Stimulated activated CD8-positive, alpha-beta memory T cell treated with anti-CD3 and anti-CD28 coated beads, Interleukin-12 subunit alpha, Interleukin-12 subunit beta, amount 100 ng/mL, for 24 hours (primary cell): ENCODE results near the gene POLR1A.

Source experiments
- DNase-seq: peaks from one replicate; pipeline ENCODE4 v3.0.0-alpha.2; 2020; ENCODE audit errors: extremely low read depth

Gene POLR1A

GRCh38 chr2:86097114-86097896 is 8.4 kb downstream of the POLR1A start:
- no peak for DNase-seq

DNA sequence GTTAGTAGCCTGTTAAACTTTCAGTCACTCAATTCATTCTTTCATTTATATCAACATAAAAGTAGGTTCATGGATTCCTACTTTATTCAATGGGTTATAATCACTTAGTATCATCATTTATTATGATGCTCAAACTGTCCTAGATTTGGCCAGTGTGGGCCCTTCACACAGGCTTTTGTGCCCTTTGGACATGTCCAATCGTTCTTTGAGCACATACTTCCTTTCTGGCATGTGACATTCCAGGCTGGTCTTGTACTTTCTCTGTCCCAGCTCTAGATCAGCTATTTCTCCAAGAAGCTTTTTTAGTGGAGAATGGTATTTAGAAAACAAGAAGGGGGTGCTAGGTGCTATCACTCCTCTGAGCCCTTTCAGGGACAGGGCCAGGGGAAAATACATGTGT is 11.5 kb downstream of the POLR1A start:
- DNase-seq, result no peak

DNA sequence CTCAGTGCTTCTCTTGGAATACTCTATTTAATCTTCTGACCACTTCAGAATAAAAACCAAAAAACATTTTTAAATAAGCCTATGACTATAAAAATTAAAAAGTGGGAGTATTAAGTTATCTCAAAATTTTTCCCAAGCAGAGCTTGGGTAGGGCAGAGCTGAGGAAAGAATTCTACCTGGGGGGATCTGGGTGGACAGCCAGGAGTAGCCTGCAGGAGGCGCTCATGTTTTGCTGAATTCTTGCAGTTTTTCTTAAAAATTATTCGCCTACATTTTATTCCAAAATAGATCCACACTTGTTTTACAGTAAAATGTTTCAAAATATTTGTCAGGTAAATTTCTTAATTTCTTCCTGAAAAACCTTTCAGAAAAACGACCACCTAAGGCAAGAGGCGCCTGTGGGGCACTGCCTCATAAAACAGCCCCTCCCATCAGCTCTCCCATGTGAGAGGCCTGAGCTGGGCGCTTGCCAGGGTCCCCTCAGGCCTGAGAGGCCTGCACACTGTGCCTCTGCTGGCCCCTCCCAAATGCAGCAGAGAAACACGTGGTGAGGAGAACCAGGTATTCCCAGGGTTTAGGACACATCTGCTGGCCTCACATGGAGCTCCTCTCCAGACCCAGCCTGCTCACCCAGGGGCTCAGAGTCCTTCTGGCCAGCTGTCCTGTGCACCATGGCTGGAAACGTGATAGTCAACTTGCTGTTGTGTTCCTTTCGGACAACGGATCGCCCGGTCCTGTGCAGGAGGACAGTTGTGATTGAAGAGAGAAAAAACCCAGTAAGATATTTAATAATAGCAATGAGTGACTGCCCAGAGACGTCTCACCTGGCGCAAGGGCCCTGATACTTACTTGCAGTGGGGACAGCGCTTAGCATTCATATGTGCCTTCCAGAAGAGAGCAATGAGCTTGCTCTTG is 17.5 kb downstream of the POLR1A start:
- no peak for DNase-seq

GRCh38 chr2:86082756-86083155 is 22.9 kb downstream of the POLR1A start:
- DNase-seq, result no peak

- DNase-seq, result no peak
These were observed 24.0 kb downstream of the POLR1A start for GRCh38 chr2:86081724-86082123.

DNA sequence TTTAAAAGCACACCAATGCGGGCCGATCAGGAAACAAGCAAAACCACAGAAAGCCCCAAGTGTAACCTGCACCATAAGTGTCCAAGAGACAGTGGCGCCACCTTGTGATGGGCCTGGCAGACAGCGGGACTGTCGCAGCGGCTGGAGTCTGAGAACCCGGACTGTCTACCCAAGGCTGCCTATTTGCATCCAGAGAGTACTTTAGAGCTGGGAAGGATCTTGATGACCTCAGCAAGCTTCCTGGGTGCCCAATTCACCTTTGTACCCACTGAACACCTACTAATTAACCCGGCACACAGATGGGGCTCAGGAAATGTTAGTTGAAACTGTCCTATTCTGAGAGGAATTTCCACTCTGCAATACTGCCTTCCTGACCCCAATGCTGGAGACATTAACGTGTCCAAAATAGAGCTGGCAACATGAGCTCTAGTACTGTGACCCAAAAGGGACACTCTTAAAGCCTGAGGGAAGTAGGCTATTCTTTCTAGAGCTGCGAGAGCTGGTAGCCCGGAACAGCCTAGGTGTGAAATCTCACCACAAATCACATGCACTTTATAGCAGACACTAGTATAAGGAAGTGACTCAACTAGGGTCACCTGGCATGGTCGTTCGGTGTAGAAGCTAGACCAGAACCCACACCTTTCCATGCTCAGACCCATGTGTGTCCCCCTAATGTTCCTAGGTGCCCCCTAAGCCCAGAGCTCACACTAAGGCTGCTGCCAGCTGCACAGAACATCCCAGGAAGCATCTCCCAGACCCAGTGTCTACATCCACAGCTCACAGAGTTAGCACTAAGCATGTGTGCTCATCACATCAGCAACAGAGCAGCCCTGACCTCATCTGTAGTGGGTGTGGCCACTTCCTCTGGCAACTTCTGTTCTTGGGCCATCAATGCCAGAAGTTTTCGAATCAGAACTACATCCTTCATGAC is 25.4 kb downstream of the POLR1A start:
- peak; percentile 39 for DNase-seq

- no peak for DNase-seq
These were observed 26.7 kb downstream of the POLR1A start for GRCh38 chr2:86078774-86079545.

- no peak for DNase-seq
These were observed 29.8 kb downstream of the POLR1A start for GRCh38 chr2:86075886-86076285.

- no peak for DNase-seq
These were observed 30.9 kb downstream of the POLR1A start for GRCh38 chr2:86074811-86075210.

GRCh38 chr2:86074256-86074655 is 31.4 kb downstream of the POLR1A start:
- DNase-seq, result no peak

- no peak for DNase-seq
These were observed 32.5 kb downstream of the POLR1A start for GRCh38 chr2:86073225-86073624.

DNA sequence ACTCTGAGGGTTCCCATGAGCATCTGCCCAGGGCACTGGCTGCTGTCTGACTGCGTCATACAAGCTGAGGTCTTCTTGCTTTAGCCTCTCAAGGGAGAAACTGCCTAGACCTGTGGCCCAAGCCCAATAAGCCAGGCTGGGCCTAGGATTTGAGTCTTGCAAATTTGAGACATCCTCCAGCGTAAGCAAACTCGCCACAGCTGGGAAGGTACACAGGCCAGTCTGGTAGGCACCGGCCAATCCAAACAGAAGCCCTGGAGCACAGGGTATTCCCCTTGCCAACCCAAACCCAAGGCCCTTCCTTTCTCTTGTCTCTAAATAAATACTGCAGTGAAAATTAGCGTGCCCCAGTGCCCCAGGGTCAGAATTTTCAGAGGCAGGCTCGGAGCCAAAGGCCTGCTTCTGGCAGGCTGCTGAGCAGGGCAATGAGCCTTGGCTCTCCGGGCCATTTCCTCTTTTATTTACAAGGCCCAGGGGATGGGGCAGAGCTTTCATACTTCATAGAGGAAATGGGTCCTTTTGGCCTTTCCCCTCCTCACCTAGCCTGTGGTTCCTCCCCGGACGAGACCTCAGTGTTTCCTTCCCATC is 33.3 kb downstream of the POLR1A start:
- DNase-seq, result no peak

GRCh38 chr2:86070868-86071267 is 34.8 kb downstream of the POLR1A start:
- DNase-seq, result no peak

DNA sequence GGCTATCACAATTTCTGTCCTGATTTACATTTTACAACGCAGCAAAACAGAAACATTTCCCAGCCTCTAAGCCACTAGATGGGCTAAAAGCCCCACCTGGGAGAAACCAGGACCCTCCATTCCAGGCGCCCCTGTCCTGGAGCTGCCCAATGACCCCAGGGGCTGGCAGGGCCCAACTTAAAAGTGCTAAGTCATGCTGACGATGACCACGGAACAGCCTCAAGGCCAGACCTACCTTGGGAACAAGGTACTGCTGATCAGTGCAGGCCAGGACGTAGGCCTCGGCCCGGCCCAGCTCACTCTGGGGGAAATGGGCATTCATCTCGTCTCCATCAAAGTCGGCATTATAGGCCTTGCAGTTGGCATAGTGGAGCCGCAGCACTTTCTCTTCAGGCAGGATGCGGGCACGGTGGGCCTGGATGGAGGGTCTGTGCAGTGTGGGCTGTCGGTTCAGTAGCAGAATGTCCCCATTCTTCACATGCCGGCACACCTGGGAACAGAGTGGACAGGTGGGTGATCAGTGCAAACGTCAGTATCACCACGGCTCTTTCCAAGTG is 35.8 kb downstream of the POLR1A start:
- no peak for DNase-seq

DNA sequence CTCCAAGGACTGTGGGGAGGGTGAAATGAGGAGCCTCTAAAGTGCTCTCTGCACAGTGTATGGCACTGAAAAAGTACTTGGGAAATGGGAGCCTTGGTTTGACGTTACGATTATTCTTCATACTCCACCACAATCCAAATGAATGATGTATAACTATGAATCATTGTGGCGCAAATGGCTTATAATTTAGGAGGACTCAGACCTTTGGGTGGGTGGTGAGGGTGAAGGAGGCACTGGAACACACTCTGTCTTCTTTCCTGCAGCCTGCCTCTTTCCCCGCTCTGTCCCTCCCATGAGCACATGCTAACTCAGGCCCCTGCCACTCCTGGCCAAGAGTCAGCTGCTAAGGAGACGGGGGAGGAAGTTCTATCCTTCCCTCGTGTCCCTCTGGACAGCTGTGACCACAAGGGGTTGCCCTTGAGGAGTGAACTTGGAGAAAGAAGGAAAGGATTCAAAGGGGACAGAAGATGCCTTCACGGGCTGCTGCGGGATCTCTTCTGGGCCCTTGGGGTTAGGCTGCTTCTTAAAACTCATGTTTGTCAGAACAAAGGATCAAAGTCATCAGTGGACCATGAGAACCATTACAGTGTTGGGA is 36.5 kb downstream of the POLR1A start:
- no peak for DNase-seq

DNA sequence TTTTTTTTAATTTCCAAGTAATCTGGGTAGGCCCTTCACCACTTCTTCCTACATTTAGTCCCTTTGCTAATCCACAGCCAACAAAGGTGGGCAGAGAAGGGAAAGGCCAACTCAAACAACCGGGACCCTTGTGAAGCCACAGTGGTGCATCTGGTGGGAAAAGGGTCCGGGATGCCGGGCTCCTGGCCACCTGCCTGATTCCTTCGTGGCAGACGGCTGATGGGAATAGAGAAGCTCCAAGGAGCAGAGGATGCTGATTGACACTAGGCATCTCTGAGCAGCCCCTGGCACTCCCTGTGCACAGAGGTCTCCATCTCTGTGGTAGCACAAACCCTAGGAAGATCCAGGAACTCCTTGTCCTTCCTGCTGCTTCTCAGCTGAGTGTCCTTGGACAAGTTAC is 37.0 kb downstream of the POLR1A start:
- no peak for DNase-seq

GRCh38 chr2:86068136-86068588 is 37.5 kb downstream of the POLR1A start:
- peak; percentile 20 for DNase-seq

DNA sequence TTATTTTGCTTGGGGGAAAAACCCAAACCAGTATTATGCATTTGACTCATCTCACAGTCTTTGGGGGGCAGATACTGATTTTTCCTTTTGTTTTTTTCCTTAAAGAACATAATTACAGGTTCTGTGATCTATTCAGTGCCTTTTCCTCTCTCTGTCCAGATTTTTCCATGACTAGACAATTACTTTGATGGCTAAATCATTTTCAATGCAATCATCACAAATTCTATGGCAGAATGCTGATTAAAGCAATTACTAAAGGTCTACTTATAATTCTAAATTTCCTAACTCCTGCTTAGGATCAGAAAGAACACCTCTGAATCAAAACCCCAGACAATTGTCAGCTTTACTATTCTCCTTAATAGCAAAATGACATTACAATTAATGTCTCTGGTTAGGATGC is 38.8 kb downstream of the POLR1A start:
- DNase-seq, result no peak

DNA sequence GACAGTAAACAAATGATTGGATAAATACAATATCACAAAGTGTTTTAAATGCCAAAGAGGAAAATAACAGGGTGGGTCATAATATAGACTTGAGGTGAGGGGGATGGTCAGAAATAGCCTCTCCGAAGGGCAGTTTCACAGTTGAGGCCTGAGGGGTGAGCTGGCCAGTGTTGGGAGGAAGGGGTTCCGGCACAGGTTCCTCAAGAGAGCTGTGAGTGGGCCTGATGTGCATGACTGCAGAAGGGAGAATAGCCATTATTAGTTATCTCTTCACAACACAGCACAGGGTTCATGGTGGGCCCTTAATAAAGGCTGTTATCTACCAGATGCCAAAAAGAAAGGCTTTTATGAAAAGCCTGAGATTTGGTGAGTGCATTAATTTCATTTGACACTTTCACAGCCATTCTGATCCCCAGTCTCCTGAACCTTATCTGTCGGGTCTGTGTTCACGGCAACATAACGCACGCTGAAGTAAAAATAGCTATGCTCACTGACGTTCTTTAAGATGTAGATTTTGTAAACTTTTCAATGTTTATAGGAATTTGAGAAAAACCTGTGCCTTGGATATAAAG is 39.6 kb downstream of the POLR1A start:
- no peak for DNase-seq

DNA sequence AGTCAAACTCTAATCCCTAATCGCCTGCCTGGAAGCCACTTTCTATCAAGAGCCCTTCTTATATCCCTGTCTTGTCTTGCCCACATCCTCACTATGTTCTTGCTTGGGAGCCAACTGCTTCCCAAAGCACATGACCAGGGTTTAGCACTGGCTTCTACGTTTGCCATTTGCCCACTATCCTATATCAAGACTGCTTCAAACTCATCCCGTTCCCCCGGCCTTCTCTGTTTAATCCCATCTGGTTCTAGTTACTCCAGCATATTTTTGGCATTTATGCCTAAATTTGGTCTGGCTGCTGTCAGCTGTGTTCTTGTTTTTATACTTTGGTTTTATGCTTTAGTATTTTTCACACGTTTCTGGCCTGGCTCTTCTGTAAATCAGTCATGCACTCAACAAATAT is 40.2 kb downstream of the POLR1A start:
- no peak for DNase-seq
